HG03060 (cell line): ENCODE data around the gene AQP9.
"Not testable (repeated sequence)": the region's sequence is repeated elsewhere in the genome, so short reads cannot be mapped to it uniquely, and the experiment has no call there.

Experiments
- ATAC-seq: cut with Tn5 transposase; IDR thresholded peaks from one replicate; pipeline ENCODE4 v1.9.1; 2021; ENCODE audit warnings: low read depth, moderate number of reproducible peaks; ENCODE audit not compliant: unreplicated experiment

AQP9 gene

GRCh38 chr15:58138106-58138505 is at the start of gene AQP9:
Gene AQP9 (plus strand): TSS chr15:58138381. CDS start chr15:58138566, 185 bp downstream.
- no peak for ATAC-seq

GRCh38 chr15:58095415-58095814 is 42.8 kb upstream of the AQP9 start:
- no peak for ATAC-seq

DNA sequence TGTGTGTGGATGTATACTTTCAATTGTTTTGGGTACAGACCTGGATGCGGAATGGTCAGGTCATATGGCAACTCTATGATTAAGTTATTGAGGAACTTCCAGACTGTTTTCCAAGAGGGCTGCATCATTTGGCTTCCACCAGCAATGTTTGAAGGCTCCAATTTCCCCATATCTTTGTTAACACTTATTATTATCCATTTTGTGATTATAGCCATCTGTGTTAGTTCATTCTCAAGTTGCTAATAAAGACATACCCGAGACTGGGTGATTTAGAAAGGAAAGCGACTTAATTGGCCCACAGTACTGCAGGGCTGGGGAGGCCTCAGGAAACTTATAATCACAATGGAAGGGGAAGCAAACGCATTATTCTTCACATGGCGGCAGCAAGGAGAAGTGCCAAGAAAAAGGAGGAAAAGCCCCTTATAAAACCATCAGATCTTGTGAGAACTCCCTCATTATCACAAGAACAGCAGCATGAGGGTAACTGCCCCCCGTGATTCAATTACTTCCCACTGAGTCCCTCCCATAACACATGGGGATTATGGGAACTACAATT is 41.6 kb upstream of the AQP9 start:
- no peak for ATAC-seq

DNA sequence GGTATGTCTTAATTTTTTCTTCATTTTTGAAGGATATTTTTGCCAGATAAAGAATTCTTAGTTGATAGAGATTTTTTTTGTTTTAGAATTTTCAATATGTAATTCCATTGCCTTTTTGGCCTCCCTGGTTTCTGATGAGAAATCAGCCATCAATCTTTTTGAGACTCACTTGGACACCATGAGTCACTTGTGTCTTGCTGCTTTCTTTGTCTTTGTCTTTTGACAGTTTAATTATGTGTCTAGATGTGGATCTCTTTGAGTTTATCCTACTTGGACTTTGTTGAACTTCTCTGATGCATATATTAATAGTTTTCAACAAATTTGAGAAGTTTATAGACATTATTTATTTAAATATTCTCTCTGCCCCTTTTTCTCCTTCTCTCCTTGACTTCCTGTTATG is 34.7 kb upstream of the AQP9 start:
- ATAC-seq = no peak

- no peak for ATAC-seq
Measured at GRCh38 chr15:58108117-58108516, 30.1 kb upstream of the AQP9 start.

DNA sequence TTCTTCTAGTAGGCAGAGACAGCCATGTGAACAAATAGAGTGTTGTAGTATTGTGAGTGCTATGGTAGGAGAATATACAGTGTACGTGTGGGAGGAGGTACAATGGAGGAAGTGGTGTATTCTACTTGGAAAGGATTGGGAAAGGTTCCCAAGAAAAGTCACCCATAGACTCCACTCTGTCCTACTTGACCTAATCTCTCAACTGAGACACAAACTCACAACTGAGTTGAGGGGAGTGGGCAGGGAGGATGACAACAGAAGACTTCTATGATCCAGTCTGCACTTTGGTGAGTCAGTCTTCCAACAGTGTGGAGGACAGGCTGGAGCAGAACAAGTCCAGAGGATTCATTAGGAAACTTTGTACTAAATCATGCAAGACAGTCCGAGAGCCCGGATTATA is 28.8 kb upstream of the AQP9 start:
- no peak for ATAC-seq

- no peak for ATAC-seq
Measured at GRCh38 chr15:58110999-58111717, 27.0 kb upstream of the AQP9 start.

DNA sequence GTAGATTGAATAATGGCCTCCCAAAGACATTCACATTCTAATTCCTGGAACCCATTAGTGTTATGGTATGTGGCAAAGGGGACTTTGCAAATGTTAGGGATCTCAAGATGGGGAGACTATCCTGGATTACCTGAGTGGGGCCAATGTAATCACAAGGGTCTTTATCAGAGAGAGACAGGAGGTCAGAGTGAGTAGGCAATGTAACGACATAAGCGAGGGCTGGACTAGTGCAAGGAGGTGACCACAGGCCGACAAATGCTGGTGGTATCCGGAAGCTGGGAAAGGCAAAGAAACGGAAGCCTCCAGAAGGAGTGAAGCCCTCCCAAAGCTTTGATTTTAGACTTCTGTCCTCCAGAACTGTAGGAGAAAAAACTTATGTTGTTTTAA is 26.5 kb upstream of the AQP9 start:
- no peak for ATAC-seq

DNA sequence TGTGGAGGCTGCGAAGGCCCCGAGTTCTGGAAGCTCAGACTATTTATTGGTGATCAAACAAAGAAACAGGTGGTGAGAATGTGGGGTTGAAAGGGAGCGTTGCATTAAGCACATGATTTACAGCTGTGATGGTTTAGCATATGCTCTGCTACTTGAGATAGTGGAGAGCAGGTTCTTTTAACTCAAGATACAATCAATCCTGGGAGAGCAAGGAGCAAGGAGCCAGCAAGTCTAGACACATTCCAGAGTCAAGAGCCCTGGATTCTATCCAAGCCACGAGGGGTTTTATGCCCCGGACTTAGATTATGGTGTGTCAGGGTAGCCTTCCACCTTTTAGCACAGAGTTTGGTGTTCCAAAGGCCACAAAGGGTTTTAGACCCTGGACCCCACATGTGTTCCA is 24.8 kb upstream of the AQP9 start:
- ATAC-seq = not testable (repeated sequence)

- no peak for ATAC-seq
Measured at GRCh38 chr15:58114388-58114787, 23.8 kb upstream of the AQP9 start.

DNA sequence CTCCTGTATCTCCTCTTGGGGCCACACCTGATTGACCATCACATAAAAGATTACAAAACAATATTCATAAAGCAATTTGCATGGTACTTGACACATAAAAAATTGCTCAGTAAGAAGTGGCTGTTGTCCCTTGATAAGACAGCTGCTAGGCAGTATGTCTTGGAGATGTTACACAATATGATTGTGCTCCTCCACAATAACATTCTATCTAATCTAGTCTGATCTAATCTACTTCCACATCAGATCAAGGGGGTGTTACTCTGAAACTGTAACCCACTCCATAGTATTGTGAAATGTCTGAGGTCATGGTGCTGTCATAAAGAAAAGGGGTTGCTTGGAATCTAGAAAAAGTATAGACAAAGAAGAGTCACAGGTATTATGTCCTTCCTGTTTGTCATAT is 23.4 kb upstream of the AQP9 start:
- no peak for ATAC-seq

DNA sequence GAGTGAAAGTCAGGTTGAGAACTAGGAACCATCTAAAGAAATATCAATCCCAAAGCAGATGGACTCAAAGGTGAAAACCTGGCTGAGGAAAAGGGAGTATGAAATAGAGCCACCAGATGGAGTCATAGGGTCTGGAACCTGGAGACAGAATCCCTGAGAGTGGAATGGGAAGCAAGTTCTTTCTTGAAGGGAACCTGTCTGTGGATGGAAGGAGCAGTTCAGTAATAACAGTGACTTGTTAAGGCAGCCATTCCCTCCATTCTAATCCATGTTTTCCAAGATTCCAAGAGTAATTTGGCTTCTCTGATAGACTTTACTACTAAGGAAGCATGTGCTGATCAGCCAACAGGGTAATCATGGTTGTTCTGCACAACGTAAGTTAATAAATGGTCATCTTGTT is 22.5 kb upstream of the AQP9 start:
- no peak for ATAC-seq

DNA sequence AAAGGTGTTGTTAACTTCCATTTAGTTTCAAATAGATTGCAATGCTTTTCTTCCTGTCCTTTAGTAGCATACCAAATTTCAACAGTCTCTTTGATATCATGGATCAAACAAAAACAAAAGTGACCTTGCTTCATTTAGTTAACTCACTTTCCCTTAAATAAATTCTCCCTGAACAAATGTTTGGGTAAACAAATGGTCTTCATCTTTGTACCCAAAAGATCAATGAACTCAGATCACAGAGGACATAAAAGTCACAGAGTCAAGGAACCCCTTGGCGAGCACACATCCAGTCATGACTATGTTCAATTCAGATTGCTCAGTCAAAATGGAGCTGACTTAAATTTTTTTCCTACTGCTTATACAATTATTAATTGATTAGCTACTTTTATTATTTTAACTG is 20.6 kb upstream of the AQP9 start:
- no peak for ATAC-seq

DNA sequence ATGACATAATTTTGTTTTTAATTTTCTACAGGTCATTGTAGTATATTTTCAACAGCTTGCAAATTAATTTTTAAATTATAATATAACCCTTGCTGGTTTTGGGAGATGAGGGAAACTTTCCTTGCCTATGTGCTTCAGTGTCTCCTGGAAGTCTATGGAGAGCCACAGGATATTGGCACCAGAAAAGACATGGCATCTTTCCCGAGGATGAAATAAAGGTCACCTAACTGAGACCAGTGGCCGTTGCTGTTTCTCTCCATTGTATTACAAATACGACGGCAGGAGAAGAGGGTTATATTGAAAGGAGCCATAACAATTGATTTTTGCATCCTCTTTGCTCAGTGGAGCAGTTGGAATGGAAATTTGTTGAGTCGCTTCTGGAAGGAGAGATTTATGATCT is 19.9 kb upstream of the AQP9 start:
- no peak for ATAC-seq

DNA sequence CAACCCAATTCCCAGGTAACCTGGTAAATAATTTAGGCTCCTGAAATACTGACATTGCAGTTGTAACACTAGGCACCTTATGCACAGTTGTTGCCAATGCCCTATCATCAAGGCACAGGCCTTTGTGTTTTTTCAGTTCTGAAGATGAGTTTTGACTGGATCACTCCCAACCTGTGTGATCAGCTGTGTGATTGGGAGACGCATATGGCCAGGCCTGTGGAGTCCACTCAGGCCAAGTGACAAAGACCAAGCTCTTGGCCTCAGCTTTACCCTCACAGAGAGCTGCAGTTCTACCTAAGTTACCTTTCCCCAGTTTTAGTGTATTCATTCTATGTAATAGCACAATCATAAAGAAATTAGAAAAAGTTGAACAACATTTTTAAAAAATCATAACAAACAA is 19.2 kb upstream of the AQP9 start:
- ATAC-seq = no peak

GRCh38 chr15:58124585-58124984 is 13.6 kb upstream of the AQP9 start:
- no peak for ATAC-seq

DNA sequence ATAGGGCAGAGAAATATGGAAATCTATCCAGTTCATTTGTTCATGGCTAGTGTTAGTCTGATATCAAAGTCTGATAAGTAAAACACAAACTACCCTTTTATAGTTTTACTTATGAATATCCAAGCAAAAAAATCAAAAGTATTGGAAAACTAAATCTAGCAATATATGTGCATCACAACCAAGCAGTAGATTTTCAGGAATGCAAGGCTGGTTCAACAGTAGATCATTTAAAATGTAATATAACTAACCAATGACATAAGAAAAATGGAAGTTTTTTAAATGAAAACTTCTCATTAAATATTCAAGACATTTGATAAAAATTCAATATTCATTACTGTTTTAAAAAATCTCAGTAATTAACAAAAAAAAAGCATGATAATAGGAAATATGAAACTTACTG is 12.8 kb upstream of the AQP9 start:
- no peak for ATAC-seq

DNA sequence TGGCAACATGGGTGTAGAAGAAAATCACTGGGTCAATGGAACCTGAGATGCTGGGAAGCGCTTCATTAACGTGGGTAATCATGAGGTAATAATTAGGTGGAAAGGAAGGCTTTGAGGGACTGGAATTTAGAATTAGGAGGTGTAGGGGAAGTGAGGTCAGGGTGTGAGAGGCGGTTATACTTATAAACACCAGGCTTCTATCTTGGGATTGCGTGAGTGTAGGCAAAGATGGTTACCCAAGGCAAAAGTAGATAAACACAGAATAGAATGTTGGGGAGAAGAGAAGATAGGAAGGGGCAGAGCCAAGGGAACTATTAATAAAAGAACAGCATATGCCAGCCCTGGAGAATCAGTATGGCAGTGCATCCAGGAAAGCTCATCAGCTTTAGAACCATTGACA is 3.3 kb upstream of the AQP9 start:
- ATAC-seq = no peak

GRCh38 chr15:58135511-58136174 is 2.5 kb upstream of the AQP9 start:
- no peak for ATAC-seq

GRCh38 chr15:58136731-58137130 is 1.4 kb upstream of the AQP9 start:
- no peak for ATAC-seq

DNA sequence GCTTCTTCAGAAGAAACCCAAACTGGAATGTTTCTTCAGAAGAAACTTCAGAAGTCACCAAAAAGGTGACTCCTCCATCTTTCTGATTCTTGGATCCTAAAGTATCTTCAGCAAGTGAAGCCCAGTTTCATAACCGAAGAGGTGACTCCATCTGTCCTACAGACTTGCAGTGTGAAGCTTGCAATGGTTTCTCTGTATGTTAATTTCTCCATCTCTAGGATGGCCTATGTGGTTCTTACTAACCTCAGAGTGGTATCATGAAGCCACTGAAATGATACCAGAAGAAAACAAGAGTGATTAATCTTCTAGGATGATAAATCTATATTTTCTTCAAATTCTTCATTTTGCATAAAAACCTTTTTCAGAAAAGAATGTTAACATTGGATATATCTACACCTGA is 495 bp upstream of the AQP9 start:
- no peak for ATAC-seq
